Fibroblast of mammary gland (primary cell): ENCODE measurements around the gene GNAQ.

Experiments used
- DNase-seq: peaks from one replicate; pipeline ENCODE4 v3.0.0-alpha.2; 2010; ENCODE audit warnings: low read depth
- H3K4me3 ChIP-seq: 2 replicates; pipeline ENCODE4 v1.5.1; 2011; ENCODE audit warnings: low read depth, mild to moderate bottlenecking, low read length, moderate library complexity; ENCODE audit not compliant: control insufficient read depth
- TF ChIP-seq, protein P1 (sequence below): conservative IDR thresholded peaks from 2 replicates; pipeline ENCODE4 v1.5.1; 2011; ENCODE audit warnings: low read depth, low read length, inconsistent platforms; ENCODE audit not compliant: control insufficient read depth, insufficient read depth

Gene GNAQ

DNA sequence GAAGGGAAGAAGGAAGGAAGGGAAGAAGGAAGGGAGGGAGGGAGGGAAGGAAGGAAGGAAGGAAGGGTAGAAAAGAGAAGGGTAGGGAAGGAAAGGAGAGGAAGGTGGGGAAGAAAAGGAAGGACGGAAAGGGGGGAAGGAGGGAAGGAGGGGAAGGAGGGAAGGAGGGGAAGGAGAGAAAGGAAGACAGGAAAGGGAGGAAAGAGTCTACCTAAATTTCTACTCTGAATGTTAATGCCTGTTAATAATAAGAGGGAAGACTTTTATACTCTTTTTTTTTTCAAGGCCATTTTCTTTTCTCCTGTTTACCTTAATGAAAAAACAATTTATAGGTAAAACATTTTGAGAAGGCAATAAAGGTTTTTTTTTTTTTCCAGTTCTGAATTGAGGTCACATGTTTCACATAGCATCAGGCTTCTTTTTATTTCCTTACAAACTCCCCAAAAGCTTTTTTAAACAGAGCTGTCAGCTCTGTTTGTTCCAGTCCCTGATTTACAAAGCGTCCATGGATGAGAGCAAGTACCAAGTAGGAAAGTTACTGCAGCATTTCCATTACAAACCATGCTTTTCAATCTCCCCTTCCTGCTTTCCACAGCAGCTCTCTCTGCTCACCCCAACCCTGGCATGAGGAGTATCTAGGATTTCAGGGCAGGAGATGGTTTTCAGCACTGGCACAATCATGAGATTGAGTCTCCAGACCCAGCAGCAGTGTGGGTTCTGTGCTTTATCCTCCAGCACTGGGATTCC, 173.9 kb downstream of the GNAQ start:
- no peak overlapping the region for H3K4me3 ChIP-seq
- TF ChIP-seq, protein P1, sequence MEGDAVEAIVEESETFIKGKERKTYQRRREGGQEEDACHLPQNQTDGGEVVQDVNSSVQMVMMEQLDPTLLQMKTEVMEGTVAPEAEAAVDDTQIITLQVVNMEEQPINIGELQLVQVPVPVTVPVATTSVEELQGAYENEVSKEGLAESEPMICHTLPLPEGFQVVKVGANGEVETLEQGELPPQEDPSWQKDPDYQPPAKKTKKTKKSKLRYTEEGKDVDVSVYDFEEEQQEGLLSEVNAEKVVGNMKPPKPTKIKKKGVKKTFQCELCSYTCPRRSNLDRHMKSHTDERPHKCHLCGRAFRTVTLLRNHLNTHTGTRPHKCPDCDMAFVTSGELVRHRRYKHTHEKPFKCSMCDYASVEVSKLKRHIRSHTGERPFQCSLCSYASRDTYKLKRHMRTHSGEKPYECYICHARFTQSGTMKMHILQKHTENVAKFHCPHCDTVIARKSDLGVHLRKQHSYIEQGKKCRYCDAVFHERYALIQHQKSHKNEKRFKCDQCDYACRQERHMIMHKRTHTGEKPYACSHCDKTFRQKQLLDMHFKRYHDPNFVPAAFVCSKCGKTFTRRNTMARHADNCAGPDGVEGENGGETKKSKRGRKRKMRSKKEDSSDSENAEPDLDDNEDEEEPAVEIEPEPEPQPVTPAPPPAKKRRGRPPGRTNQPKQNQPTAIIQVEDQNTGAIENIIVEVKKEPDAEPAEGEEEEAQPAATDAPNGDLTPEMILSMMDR, result no peak
- DNase-seq, result no peak

DNA sequence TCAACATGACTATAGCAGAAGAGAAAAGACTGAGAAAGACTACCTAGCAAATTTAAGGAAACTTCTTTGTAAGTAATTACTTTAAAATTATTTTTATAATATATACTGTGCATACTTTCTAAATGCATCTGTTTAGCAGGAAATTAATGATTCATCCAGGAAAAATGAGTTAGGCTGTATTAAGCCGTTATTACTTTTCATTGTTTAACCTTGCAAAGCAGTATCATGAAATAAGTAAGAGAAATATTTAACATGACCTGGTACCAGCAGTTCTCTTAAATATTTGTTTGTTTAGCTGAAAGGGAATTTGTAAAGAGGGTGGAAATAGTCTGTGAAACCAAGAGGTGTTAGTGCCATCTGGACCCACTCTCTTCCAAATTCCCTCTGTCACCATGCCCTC, 175.0 kb downstream of the GNAQ start:
- H3K4me3 ChIP-seq, result no peak overlapping the region
- DNase-seq, result no peak
- TF ChIP-seq, protein P1, result no peak

DNA sequence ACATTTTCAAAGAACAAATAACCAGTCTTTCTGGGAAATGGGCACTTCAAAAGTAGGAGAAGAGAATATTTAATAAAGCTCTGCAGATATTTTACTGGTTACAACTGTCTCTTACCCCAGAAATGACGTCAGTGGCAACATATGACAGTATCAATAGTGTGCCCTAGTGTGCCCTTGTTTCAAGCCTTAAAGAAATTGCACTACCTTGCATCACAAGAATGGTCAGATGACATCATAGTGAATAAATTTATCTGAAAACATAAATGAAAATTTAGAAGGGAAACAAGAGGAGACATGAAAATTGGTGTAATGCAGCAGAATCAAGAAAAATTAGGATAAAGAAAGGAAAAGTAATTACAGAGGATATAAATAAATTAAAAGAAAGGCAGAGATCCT, 176.7 kb downstream of the GNAQ start:
- no peak for DNase-seq
- TF ChIP-seq, protein P1, result no peak
- no peak overlapping the region for H3K4me3 ChIP-seq

GRCh38 chr9:77854258-77854915, 177.2 kb downstream of the GNAQ start:
- H3K4me3 ChIP-seq, result no peak overlapping the region
- no peak for DNase-seq
- TF ChIP-seq, protein P1, result no peak

DNA sequence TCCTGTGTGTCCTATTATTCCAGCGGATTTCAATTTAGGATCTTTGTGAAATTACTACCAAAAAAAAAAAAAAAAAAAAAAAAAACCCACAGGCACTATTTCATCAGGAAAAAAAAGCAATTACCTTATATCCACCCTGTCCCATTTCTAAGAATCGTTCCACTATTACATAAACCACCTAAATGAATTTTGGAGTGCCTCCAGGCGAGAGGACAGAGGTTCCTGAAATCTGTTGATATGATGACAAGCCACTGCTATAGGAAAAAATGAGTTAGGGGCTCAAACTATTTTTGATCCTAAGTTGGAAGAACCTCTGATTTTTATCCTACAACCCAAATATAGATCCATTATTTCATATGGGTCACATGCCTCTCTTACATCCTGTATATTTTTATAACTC, 177.9 kb downstream of the GNAQ start:
- TF ChIP-seq, protein P1, result no peak
- DNase-seq, result no peak
- no peak overlapping the region for H3K4me3 ChIP-seq

DNA sequence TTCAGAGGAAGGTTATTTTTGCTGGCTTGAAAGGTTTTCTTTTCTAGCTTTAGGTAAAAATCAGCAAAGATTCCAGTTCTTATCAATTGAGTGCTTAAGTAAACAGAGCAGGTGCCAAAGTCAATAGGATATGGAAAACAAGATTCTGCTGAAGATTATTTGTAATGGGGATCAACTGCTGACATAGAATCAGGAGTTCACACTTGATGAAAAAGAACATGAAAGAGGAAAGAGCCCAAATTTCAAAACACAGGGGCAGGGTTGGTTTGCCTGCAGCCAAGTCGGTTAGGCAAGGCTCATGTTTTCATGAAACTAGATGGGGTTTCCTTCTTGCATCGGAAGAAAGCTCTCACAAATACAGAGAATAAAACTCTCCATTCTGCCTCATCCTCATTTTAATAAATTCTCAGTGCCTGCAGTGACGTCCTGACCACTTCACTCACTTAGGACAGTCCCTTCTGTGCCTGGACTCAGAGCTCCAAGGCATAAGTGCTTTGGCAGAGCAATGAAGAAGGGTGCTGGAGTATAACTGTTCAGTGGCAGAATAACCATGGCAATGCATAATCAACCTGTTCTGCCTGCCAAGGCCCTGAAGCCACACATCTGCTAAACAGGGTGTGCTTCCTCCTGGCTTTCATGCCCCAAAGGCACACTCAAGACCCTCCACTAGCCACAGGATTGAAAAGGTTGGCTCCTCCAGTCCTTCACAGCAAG, 179.6 kb downstream of the GNAQ start:
- TF ChIP-seq, protein P1, result no peak
- no peak for DNase-seq
- no peak overlapping the region for H3K4me3 ChIP-seq
